Measurements from ENCODE around the gene PLOD2. TPM values are rescaled to one million over a fixed set of nuclear protein-coding genes. Genes with fewer than 3 reads are reported as not detected.

The PLOD2 gene
- total and polyA plus RNA-seq, 9 donors, result 29.6 to 65.4 (median 40.6) TPM

GRCh38 chr3:146142757-146143156, 18.2 kb downstream of the PLOD2 start:
- WGBS, 3 donors, result 10% methylated on average over 3 of the region's 3 CpGs
- DNase-seq, result no peak
- Histone ChIP-seq H3K27me3 (no peaks in the 10 kb centered on the region), H3K27ac (peak overlapping the region in 1 of 2 donors; percentile 71), H3K4me3 (no peak overlapping the region), H3K4me1 (ENCODE audit: insufficient read depth) (peaks cover 18% of the 10 kb centered on the region), H3K9me3 (no peaks in the 10 kb centered on the region), H3K36me3 (no peaks in the 10 kb centered on the region)
- intact Hi-C loops (cut with DNase I), result no loop called here
- TF ChIP-seq POLR2A (IDR thresholded peaks at IDR 0.05) (no peak), CTCF (IDR thresholded peaks at IDR 0.05) (no peak), EP300 (IDR thresholded peaks at IDR 0.05) (no peak)

DNA sequence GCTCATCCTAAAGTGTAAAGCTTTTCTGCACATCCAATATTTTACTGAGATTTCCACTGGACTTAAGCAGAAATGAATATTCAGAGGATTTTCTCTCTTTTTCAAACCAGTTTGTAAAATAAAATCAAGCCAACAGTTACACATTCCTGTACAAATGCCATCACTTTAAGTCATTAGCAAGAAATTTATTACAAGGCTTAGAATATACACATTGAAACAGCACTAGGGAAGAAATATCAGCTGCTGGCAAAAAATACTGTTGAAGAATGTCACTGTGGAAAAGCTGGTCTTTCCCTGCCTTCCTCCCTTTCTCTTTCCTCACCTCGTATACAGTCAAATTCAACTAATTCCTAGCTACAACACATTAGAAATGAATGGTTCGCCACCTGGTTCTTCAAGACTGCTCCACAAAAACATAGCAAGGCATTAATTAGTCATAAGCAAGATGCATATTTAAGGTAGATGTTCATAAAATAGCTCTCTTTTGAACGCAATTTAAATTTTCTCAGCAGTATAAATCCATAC, 21.3 kb downstream of the PLOD2 start:
- DNase-seq, result no peak

GRCh38 chr3:146138902-146139301, 22.1 kb downstream of the PLOD2 start:
- TF ChIP-seq POLR2A (IDR thresholded peaks at IDR 0.05), result no peak
- TF ChIP-seq CTCF (IDR thresholded peaks at IDR 0.05), result no peak
- no peak for TF ChIP-seq EP300 (IDR thresholded peaks at IDR 0.05)
- no peak overlapping the region for H3K27ac ChIP-seq
- no peaks in the 10 kb centered on the region for H3K27me3 ChIP-seq
- no peaks in the 10 kb centered on the region for H3K36me3 ChIP-seq
- intact Hi-C loops (cut with DNase I), result no loop called here
- H3K4me3 ChIP-seq, result no peak overlapping the region
- no peak for DNase-seq
- H3K9me3 ChIP-seq, result no peaks in the 10 kb centered on the region
- peaks cover 13% of the 10 kb centered on the region for H3K4me1 ChIP-seq (ENCODE audit: insufficient read depth)
- 34 to 41% (median 39%) methylated on average over 2 of the region's 2 CpGs for WGBS, 3 donors

More for the DNA sequence above, 21.3 kb downstream of the PLOD2 start:
- H3K9me3 ChIP-seq, result no peaks in the 10 kb centered on the region
- no peaks in the 10 kb centered on the region for H3K36me3 ChIP-seq
- TF ChIP-seq POLR2A (IDR thresholded peaks at IDR 0.05) (no peak), EP300 (IDR thresholded peaks at IDR 0.05) (no peak), CTCF (IDR thresholded peaks at IDR 0.05) (no peak)
- H3K4me1 ChIP-seq (ENCODE audit: insufficient read depth), result peaks cover 13% of the 10 kb centered on the region
- H3K27me3 ChIP-seq, result no peaks in the 10 kb centered on the region
- WGBS, 3 donors, result 38 to 44% (median 43%) methylated on average over 3 of the region's 3 CpGs
- peak overlapping the region in 1 of 2 donors; percentile 19 for H3K27ac ChIP-seq
- intact Hi-C loops (cut with DNase I), result no loop called here
- H3K4me3 ChIP-seq, result no peak overlapping the region

DNA sequence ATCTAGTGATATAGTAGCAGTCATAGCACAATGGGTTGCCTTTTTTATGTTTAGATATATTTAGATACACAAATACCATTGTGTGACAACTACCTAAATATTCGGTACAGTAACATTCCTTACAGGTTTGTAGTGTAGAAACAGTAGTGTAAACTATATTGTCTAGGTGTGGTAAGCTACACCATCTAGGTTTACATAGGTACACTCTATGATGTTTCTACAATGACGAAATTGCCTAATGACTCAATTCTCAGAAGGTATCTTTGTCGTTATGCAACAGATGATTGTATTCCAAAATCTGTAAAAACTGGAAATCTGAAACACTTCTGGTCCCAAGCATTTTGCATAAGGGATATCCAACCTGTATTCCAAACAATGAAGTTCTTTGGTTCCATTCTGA, 24.3 kb downstream of the PLOD2 start:
- TF ChIP-seq POLR2A (IDR thresholded peaks at IDR 0.05) (no peak), CTCF (IDR thresholded peaks at IDR 0.05) (no peak), EP300 (IDR thresholded peaks at IDR 0.05) (no peak)
- no peak overlapping the region for H3K4me3 ChIP-seq
- peaks cover 11% of the 10 kb centered on the region for H3K4me1 ChIP-seq (ENCODE audit: insufficient read depth)
- no peaks in the 10 kb centered on the region for H3K27me3 ChIP-seq
- no peaks in the 10 kb centered on the region for H3K36me3 ChIP-seq
- WGBS, 3 donors, result 89 to 96% (median 94%) methylated on average over 3 of the region's 3 CpGs
- H3K27ac ChIP-seq, result no peak overlapping the region
- intact Hi-C loops (cut with DNase I), result no loop called here
- no peaks in the 10 kb centered on the region for H3K9me3 ChIP-seq
- no peak for DNase-seq
